Measurements from ENCODE around the gene CHN1.

Gene CHN1

GRCh38 chr2:174800436-174801205 is 204.6 kb downstream of the CHN1 start:
- TF ChIP-seq, protein P1, sequence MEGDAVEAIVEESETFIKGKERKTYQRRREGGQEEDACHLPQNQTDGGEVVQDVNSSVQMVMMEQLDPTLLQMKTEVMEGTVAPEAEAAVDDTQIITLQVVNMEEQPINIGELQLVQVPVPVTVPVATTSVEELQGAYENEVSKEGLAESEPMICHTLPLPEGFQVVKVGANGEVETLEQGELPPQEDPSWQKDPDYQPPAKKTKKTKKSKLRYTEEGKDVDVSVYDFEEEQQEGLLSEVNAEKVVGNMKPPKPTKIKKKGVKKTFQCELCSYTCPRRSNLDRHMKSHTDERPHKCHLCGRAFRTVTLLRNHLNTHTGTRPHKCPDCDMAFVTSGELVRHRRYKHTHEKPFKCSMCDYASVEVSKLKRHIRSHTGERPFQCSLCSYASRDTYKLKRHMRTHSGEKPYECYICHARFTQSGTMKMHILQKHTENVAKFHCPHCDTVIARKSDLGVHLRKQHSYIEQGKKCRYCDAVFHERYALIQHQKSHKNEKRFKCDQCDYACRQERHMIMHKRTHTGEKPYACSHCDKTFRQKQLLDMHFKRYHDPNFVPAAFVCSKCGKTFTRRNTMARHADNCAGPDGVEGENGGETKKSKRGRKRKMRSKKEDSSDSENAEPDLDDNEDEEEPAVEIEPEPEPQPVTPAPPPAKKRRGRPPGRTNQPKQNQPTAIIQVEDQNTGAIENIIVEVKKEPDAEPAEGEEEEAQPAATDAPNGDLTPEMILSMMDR (IDR thresholded peaks at IDR 0.05; ENCODE audit: poor library complexity, severe bottlenecking), result no peak
- H3K4me3 ChIP-seq (ENCODE audit: severe bottlenecking), result no peak overlapping the region
- no peaks in the 10 kb centered on the region for H3K27me3 ChIP-seq (ENCODE audit: insufficient read depth, poor library complexity, severe bottlenecking)
- no peaks in the 10 kb centered on the region for H3K36me3 ChIP-seq (ENCODE audit: low read depth)
- DNase-seq (ENCODE audit: low spot score), result no peak
- no peak overlapping the region for H3K27ac ChIP-seq (ENCODE audit: poor library complexity, severe bottlenecking)
- no peak for ATAC-seq (ENCODE audit: low read depth)
- no peaks in the 10 kb centered on the region for H3K4me1 ChIP-seq (ENCODE audit: insufficient read depth, poor library complexity, severe bottlenecking)
- no peaks in the 10 kb centered on the region for H3K9me3 ChIP-seq (ENCODE audit: severe bottlenecking)

DNA sequence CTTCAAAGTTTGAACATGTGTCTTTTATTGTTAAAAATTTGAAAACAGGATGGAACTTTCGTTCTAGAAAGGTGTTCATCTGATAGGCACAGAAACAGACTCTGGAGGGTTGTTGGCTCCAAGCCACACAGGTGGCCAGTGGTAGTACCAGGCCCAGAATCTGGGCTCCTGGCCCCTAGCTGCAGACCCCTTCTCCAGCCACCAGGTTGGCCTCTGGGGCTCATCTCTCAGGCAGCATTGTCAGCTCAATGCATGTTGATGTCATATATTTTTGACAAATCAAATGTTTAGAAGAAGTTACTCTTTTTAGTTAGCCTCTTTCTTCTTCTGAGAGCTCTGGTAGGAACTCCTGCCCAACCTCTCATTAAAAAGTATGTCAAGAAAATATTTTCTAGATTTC is 206.4 kb downstream of the CHN1 start:
- Histone ChIP-seq H3K4me3 (ENCODE audit: severe bottlenecking) (no peak overlapping the region), H3K9me3 (ENCODE audit: severe bottlenecking) (no peaks in the 10 kb centered on the region), H3K27ac (ENCODE audit: poor library complexity, severe bottlenecking) (no peak overlapping the region), H3K27me3 (ENCODE audit: insufficient read depth, poor library complexity, severe bottlenecking) (no peaks in the 10 kb centered on the region), H3K36me3 (ENCODE audit: low read depth) (no peaks in the 10 kb centered on the region), H3K4me1 (ENCODE audit: insufficient read depth, poor library complexity, severe bottlenecking) (no peaks in the 10 kb centered on the region)
- DNase-seq (ENCODE audit: low spot score) (no peak), ATAC-seq (ENCODE audit: low read depth) (no peak)
- TF ChIP-seq, protein P1 (IDR thresholded peaks at IDR 0.05; ENCODE audit: poor library complexity, severe bottlenecking), result no peak

DNA sequence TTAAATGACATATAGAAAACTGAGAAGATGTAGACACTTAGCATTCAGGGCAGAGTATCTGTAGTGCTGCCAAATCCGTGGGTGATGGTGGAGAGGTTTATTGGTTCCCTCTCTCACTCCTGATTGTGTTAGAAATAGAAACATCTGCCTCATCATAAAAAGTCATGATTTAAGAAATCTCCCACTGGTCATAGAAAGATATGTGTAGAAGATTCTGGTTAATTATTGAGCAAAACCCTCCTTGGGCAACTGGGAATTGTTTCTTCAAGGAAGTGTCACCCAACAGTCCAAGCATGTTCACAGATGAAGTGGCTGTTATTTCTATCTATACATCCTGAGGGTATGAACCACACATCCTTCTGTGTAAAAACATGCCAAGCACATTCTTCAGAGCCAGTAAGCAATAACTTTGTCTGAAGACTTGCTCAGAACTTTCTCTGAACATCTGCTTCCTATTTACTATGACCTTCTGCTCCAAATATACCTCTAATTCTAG is 207.4 kb downstream of the CHN1 start:
- H3K4me1 ChIP-seq (ENCODE audit: insufficient read depth, poor library complexity, severe bottlenecking), result no peaks in the 10 kb centered on the region
- TF ChIP-seq, protein P1 (IDR thresholded peaks at IDR 0.05; ENCODE audit: poor library complexity, severe bottlenecking), result no peak
- ATAC-seq (ENCODE audit: low read depth) (no peak), DNase-seq (ENCODE audit: low spot score) (no peak)
- H3K4me3 ChIP-seq (ENCODE audit: severe bottlenecking), result no peak overlapping the region
- H3K9me3 ChIP-seq (ENCODE audit: severe bottlenecking), result no peaks in the 10 kb centered on the region
- no peak overlapping the region for H3K27ac ChIP-seq (ENCODE audit: poor library complexity, severe bottlenecking)
- no peaks in the 10 kb centered on the region for H3K27me3 ChIP-seq (ENCODE audit: insufficient read depth, poor library complexity, severe bottlenecking)
- no peaks in the 10 kb centered on the region for H3K36me3 ChIP-seq (ENCODE audit: low read depth)

DNA sequence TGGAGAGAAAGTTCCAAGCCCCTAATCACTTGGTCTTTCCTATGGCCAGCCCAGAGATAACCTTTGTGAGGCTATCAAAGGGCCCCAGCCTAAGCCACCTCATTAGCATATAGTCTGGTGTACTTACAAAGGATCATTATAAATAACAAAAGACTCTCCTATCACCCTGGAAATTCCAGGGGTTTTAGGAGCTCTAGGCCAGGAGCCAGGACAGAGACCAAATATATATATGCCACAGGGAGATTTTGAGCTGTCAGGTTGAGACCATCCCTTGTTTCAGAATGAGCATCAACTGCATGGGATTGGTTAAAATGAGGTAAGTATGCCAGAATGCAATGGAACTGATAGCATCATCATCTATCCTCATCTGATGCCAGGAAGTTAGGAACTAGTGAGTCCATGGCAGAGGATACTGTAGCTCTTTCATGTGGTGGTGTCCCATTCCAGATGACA is 208.8 kb downstream of the CHN1 start:
- TF ChIP-seq, protein P1 (IDR thresholded peaks at IDR 0.05; ENCODE audit: poor library complexity, severe bottlenecking), result no peak
- Histone ChIP-seq H3K9me3 (ENCODE audit: severe bottlenecking) (no peaks in the 10 kb centered on the region), H3K27me3 (ENCODE audit: insufficient read depth, poor library complexity, severe bottlenecking) (no peaks in the 10 kb centered on the region), H3K4me3 (ENCODE audit: severe bottlenecking) (no peak overlapping the region), H3K36me3 (ENCODE audit: low read depth) (no peaks in the 10 kb centered on the region), H3K4me1 (ENCODE audit: insufficient read depth, poor library complexity, severe bottlenecking) (no peaks in the 10 kb centered on the region), H3K27ac (ENCODE audit: poor library complexity, severe bottlenecking) (no peak overlapping the region)
- no peak for ATAC-seq (ENCODE audit: low read depth)
- DNase-seq (ENCODE audit: low spot score), result no peak

GRCh38 chr2:174794851-174795374 is 210.3 kb downstream of the CHN1 start:
- H3K4me1 ChIP-seq (ENCODE audit: insufficient read depth, poor library complexity, severe bottlenecking), result no peaks in the 10 kb centered on the region
- no peak overlapping the region for H3K4me3 ChIP-seq (ENCODE audit: severe bottlenecking)
- TF ChIP-seq, protein P1 (IDR thresholded peaks at IDR 0.05; ENCODE audit: poor library complexity, severe bottlenecking), result no peak
- no peaks in the 10 kb centered on the region for H3K36me3 ChIP-seq (ENCODE audit: low read depth)
- H3K27ac ChIP-seq (ENCODE audit: poor library complexity, severe bottlenecking), result no peak overlapping the region
- no peak for ATAC-seq (ENCODE audit: low read depth)
- no peak for DNase-seq (ENCODE audit: low spot score)
- H3K9me3 ChIP-seq (ENCODE audit: severe bottlenecking), result no peaks in the 10 kb centered on the region
- no peaks in the 10 kb centered on the region for H3K27me3 ChIP-seq (ENCODE audit: insufficient read depth, poor library complexity, severe bottlenecking)

Measured in RWPE2 (cell line).